K562 (cell line): ENCODE measurements around the gene MB21D2. TPM values are rescaled to one million over a fixed set of nuclear protein-coding genes. Genes with fewer than 3 reads are reported as not detected.

ENCODE experiments used
- ATAC-seq: fragments of 200-7000 bp; cut with Tn5 transposase; 3 replicates; pipeline ENCODE4 v1.9.1; 2020; ENCODE audit warnings: moderate library complexity
- BruUV-seq: library from RNA; stranded (reverse); fragments of 400-500 nt; replicated peaks from 2 replicates; lab custom pipeline; 2021; lab: Mats Ljungman, UMichigan
- CTCF ChIA-PET: fragments of 300-600 bp; formaldehyde crosslinking; extraction: SDS; loops from one replicate; lab custom pipeline; 2021; ENCODE audit warnings: low intra/inter-chr PET ratio; lab: Yijun Ruan, JAX
- POLR2A ChIA-PET: fragments of 300-600, 350-650 bp; sonication (Branson Sonifier 250); formaldehyde crosslinking; extraction: SDS; loops from one replicate; lab custom pipeline; 2021; ENCODE audit warnings: antibody characterized with exemption, inconsistent platforms; lab: Yijun Ruan, JAX
- DNase-seq, 4 experiments: peaks; one replicate each; pipeline versions ENCODE4 v3.0.0 to v3.0.0-alpha.2; 2011 to 2018; ENCODE audit warnings: low spot score in 3 of 4, mixed read lengths in 3 of 4; ENCODE audit errors: extremely low read depth in 1 of 4
- FAIRE-seq: peaks from 2 replicates; lab custom pipeline; 2011; peaks lifted over from hg19 to GRCh38; lab: Jason Lieb, UNC
- H2AFZ ChIP-seq: 2 replicates; pipeline ENCODE4 v1.6.0; 2011; ENCODE audit warnings: low read depth, low read length, control low read depth, inconsistent platforms
- H3K27ac ChIP-seq: fragments of 200-600 bp; 3 replicates; pipeline ENCODE4 v1.8.0; 2011; ENCODE audit warnings: low read depth, mild to moderate bottlenecking, control low read depth, inconsistent platforms, low read length, moderate library complexity, mixed read lengths; ENCODE audit errors: extremely low read depth
- H3K27me3 ChIP-seq, 2 experiments: fragments of 300-600 bp in 1 of 2; 2 replicates in 1 of 2; 3 replicates in 1 of 2; pipeline versions ENCODE4 v1.6.0 to v1.8.0; 2011; ENCODE audit warnings: inconsistent platforms in 2 of 2, low read length in 2 of 2, mild to moderate bottlenecking in 1 of 2, mixed read lengths in 1 of 2, moderate library complexity in 1 of 2; ENCODE audit not compliant: control insufficient read depth in 2 of 2, insufficient read depth in 2 of 2
- H3K36me3 ChIP-seq: fragments of 300-600 bp; 3 replicates; pipeline ENCODE4 v1.8.0; 2011; ENCODE audit warnings: mild to moderate bottlenecking, low read length, inconsistent platforms; ENCODE audit not compliant: control insufficient read depth, insufficient read depth
- H3K4me1 ChIP-seq, 2 experiments: fragments of 200-600 bp in 1 of 2; replicated peaks in 1 of 2; 2 replicates in 1 of 2; 3 replicates in 1 of 2; pipeline versions ENCODE4 v1.5.1 to v1.8.0; 2011; ENCODE audit warnings: inconsistent platforms in 2 of 2, low read length in 2 of 2, mild to moderate bottlenecking in 1 of 2, mixed read lengths in 1 of 2, moderate library complexity in 1 of 2; ENCODE audit not compliant: control insufficient read depth in 2 of 2, insufficient read depth in 2 of 2
- H3K4me2 ChIP-seq: 2 replicates; pipeline ENCODE4 v1.6.1; 2011; ENCODE audit warnings: low read length, control low read depth, inconsistent platforms, mixed read lengths; ENCODE audit not compliant: insufficient read depth
- H3K4me3 ChIP-seq: fragments of 200-600 bp; sonication (generic), shearing (Covaris generic); 2 replicates; pipeline ENCODE4 v1.5.1; 2016; ENCODE audit warnings: control low read depth, inconsistent platforms
- H3K79me2 ChIP-seq: fragments of 200-600 bp; 3 replicates; pipeline ENCODE4 v1.8.0; 2011; ENCODE audit warnings: low read length, inconsistent platforms; ENCODE audit not compliant: control insufficient read depth, insufficient read depth
- H3K9ac ChIP-seq, 2 experiments: 2 replicates each; pipeline versions ENCODE4 v1.6.0 to v1.6.1; 2011; ENCODE audit warnings: low read depth in 2 of 2, low read length in 2 of 2, control low read depth in 1 of 2, inconsistent platforms in 1 of 2, mild to moderate bottlenecking in 1 of 2, mixed read lengths in 1 of 2; ENCODE audit not compliant: insufficient read depth in 1 of 2
- H3K9me1 ChIP-seq: one replicate; pipeline ENCODE4 v1.6.0; 2011; ENCODE audit warnings: inconsistent platforms, mild to moderate bottlenecking, low read length, moderate library complexity; ENCODE audit not compliant: control insufficient read depth, insufficient read depth
- H3K9me3 ChIP-seq: replicated peaks from 2 replicates; pipeline ENCODE4 v1.5.1; 2011; ENCODE audit warnings: low read depth, low read length, inconsistent platforms; ENCODE audit not compliant: control insufficient read depth, insufficient read depth
- H4K20me1 ChIP-seq: replicated peaks from 2 replicates; pipeline ENCODE4 v1.6.1; 2011; ENCODE audit warnings: low read length, inconsistent platforms, mixed read lengths; ENCODE audit not compliant: control insufficient read depth, insufficient read depth
- CHCHD3 ChIP-seq: fragments of 250-450 bp; sonication (Bioruptor Pico); IDR thresholded peaks from 2 replicates; pipeline ENCODE4 v2.1.2; 2022; ENCODE audit warnings: mild to moderate bottlenecking
- GTF2F1 ChIP-seq: IDR thresholded peaks from 2 replicates; pipeline ENCODE4 v1.6.1; 2011; ENCODE audit warnings: low read depth, low read length, improper control_type of control experiment
- MCM3 ChIP-seq: fragments of 450-650 bp; IDR thresholded peaks from 2 replicates; pipeline ENCODE4 v1.6.1; 2016
- MIER1 ChIP-seq: fragments of 450-650 bp; IDR thresholded peaks from 2 replicates; pipeline ENCODE4 v1.6.1; 2016; ENCODE audit warnings: antibody characterized with exemption, mild to moderate bottlenecking, low read depth
- ZNF146 ChIP-seq: IDR thresholded peaks from one replicate; pipeline ENCODE4 v1.6.1; 2018; ENCODE audit warnings: missing compliant biosample characterization; ENCODE audit not compliant: unreplicated experiment
- ZNF184 ChIP-seq: sonication (generic); formaldehyde crosslinking; IDR thresholded peaks from 2 replicates; pipeline ENCODE4 v1.5.0; 2020; ENCODE audit warnings: missing genetic modification reagents
- ZNF592 ChIP-seq: fragments of 450-650 bp; IDR thresholded peaks from 2 replicates; pipeline ENCODE4 v1.6.1; 2017; ENCODE audit warnings: antibody characterized with exemption, mild to moderate bottlenecking
- WGBS: fragments of 100-300 bp; shearing (Covaris generic); methylation state at CpG from one replicate; pipeline ENCODE4 v1.1.6; 2016; ENCODE audit warnings: low coverage, mixed read lengths; ENCODE audit not compliant: insufficient coverage; ENCODE audit errors: missing lambda C conversion rate; 5-methylcytosine and 5-hydroxymethylcytosine counted together
- in situ Hi-C: fragments of 300-500 bp; cut with MboI; formaldehyde crosslinking; loops from 4 replicates; pipeline ENCODE4 v1.15.0; 2018; ENCODE audit warnings: inconsistent platforms, mixed read lengths
- intact Hi-C: fragments of 100-400 bp; cut with micrococcal nuclease; formaldehyde crosslinking; loops from 2 replicates; pipeline ENCODE4 v1.14.2; 2022
- polyA plus RNA-seq, 8 experiments: library from polyadenylated mRNA; depleted of rRNA in 4 of 8; stranded (reverse) in 5 of 8; unstranded in 3 of 8; fragments of >200 nt; fragmentation: Nextera tagmentation in 2 of 8; fragmentation: Illumina TruSeq in 1 of 8; extraction: Ambion mirVana in 2 of 8; extraction: Trizol in 1 of 8; gene quantifications; 2 replicates each; pipeline versions ENCODE4 v1.2.1 to v1.2.3, GENCODE V29; 2011 to 2014; ENCODE audit warnings: inconsistent platforms in 1 of 8, missing spikeins in 1 of 8
- total RNA-seq, 7 experiments: library from RNA; depleted of rRNA in 6 of 7; stranded (reverse); fragments of >200 nt in 6 of 7; fragmentation: Illumina TruSeq in 2 of 7; extraction: Trizol in 2 of 7; gene quantifications; 2 replicates each; pipeline versions ENCODE4 v1.2.1 to v1.2.3, GENCODE V29; 2011 to 2021; ENCODE audit warnings: low replicate concordance in 1 of 7
- TF ChIP-seq, protein P1 (sequence below): IDR thresholded peaks from 2 replicates; pipeline ENCODE4 v1.6.1; 2011; ENCODE audit warnings: borderline replicate concordance, low read depth, mild to moderate bottlenecking, moderate library complexity, low read length; ENCODE audit not compliant: insufficient read depth, poor library complexity, severe bottlenecking
- TF ChIP-seq, protein P2 (sequence below): fragments of 450-650 bp; IDR thresholded peaks from 2 replicates; pipeline ENCODE4 v1.6.1; 2016; ENCODE audit warnings: low read depth, mild to moderate bottlenecking, moderate library complexity

The MB21D2 gene
- total and polyA plus RNA-seq, 9 of the 15 experiments (the other 6 are each of a cell fraction or from before 2014, with no cell fraction given) = 0.01 TPM; not detected in 8

DNA sequence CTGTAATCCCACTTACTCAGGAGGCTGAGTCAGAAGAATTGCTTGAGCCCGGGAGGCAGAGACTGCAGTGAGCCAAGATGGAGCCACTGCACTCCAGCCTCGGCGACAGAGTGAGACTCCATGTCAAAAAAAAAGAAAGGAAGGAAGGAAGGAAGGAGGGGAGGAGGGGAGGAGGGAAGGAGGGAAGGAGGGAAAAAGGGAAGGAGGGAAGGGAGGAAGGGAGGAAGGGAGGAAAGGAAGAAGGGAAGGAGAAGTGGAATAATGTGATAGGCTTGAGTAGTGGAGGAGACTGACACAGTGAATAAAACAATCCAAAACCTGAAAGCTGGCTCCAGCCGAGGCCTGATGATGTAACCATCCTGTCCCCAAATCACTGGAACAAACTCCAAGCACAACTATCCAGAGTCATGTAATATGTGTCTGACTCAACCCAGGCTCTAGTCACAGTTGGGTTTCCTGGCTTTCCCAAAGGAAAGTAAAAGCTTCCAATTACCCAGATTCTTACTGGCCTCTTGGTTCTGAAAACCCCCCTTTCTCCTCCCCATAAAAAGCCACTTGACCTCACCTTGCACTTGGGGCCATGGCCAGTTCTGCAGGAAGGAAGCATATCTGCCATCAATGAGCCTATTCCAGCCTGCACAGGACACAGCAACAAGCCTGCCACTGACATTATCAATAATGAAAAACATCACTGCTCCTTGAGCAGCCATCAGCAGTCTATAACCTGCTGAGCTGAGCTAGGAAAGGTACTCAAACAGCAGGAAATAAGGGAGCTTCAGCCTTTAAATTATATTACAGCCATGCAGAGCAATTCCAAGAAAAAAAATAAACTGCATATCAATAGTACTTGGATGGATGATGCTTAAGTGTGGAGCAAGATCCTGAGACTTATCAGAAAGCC lies 48.3 kb downstream of the MB21D2 start:
- Histone ChIP-seq H3K4me2 (no peak overlapping the region), H3K4me3 (no peak overlapping the region), H3K36me3 (no peaks in the 10 kb centered on the region), H3K9me1 (no peaks in the 10 kb centered on the region), H3K9ac (no peak overlapping the region), H3K27ac (no peak overlapping the region), H3K9me3 (no peaks in the 10 kb centered on the region), H4K20me1 (no peaks in the 10 kb centered on the region; the same call in 1 of the 2 replicates)
- intact Hi-C loops (no loop called here), in situ Hi-C loops (no loop called here)
- FAIRE-seq = no peak
- 0% methylated on average over 4 of the region's 4 CpGs for WGBS
- ATAC-seq = no peak
- BruUV-seq = no TSS peak
- POLR2A ChIA-PET = no interaction called here
- CTCF ChIA-PET = no interaction called here
- no peak for TF ChIP-seq GTF2F1
- TF ChIP-seq, protein P1, sequence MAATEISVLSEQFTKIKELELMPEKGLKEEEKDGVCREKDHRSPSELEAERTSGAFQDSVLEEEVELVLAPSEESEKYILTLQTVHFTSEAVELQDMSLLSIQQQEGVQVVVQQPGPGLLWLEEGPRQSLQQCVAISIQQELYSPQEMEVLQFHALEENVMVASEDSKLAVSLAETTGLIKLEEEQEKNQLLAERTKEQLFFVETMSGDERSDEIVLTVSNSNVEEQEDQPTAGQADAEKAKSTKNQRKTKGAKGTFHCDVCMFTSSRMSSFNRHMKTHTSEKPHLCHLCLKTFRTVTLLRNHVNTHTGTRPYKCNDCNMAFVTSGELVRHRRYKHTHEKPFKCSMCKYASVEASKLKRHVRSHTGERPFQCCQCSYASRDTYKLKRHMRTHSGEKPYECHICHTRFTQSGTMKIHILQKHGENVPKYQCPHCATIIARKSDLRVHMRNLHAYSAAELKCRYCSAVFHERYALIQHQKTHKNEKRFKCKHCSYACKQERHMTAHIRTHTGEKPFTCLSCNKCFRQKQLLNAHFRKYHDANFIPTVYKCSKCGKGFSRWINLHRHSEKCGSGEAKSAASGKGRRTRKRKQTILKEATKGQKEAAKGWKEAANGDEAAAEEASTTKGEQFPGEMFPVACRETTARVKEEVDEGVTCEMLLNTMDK = no peak
- TF ChIP-seq MCM3 = no peak
- TF ChIP-seq CHCHD3 (CRISPR knock-in tag) = no peak
- no peak for TF ChIP-seq MIER1
- TF ChIP-seq, protein P2, sequence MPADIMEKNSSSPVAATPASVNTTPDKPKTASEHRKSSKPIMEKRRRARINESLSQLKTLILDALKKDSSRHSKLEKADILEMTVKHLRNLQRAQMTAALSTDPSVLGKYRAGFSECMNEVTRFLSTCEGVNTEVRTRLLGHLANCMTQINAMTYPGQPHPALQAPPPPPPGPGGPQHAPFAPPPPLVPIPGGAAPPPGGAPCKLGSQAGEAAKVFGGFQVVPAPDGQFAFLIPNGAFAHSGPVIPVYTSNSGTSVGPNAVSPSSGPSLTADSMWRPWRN = no peak
- TF ChIP-seq ZNF184 (CRISPR knock-in tag) = no peak
- TF ChIP-seq ZNF592 = no peak
- TF ChIP-seq ZNF146 (CRISPR knock-in tag) = no peak
- TF ChIP-seq, all 486 proteins: peak for 0
- Histone ChIP-seq H3K79me2 (no peaks in the 10 kb centered on the region), H2AFZ (no peak overlapping the region), H3K4me1 (no peaks in the 10 kb centered on the region), H3K27me3 (no peaks in the 10 kb centered on the region)
- DNase-seq = no peak
